Skin of body (tissue), 2 donors: ENCODE measurements around the gene UBE2N. TPM values are rescaled to one million over a fixed set of nuclear protein-coding genes. Genes with fewer than 3 reads are reported as not detected.

Source experiments
- DNase-seq: peaks from one replicate; lab custom pipeline; 2025; lab: John Stamatoyannopoulos, UW
- total RNA-seq: library from RNA; depleted of rRNA; stranded (reverse); fragments of >200 nt; gene quantifications from one replicate; pipeline ENCODE4 v1.2.3, GENCODE V29; 2014

Gene UBE2N
- total RNA-seq, 1 donor from 2014 or later: 69.3 TPM

DNA sequence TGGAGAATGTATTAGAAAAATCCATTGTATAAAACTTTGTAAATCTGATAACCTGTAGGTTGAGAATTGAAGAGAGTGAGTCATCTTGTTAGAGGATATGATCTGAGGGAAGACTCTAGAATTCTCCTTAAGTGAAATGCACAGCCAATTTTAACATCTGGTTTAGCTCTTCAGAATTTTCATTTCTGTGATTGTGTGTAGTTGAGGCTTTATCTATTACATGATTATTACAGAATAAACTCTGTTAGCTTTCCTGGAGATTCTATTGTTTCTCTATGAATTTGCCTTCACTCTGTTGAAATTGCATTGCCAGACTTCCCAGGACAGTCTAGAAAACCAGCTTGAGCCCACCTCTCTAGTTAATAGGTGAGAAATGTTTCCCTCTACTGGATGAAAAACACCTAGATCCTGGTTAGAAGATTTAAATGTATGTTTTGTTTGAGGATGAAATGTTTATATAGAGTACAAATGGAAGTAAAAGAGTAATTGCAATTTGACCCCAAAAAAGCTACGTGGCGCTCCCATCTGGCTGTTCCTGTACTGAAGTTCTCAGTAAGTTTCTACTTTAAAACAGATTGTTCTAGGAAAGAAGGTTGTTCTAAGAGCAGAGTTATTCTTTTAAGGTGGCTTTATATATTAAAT lies 61.1 kb downstream of the UBE2N start:
- peak; percentile 77 for DNase-seq

DNA sequence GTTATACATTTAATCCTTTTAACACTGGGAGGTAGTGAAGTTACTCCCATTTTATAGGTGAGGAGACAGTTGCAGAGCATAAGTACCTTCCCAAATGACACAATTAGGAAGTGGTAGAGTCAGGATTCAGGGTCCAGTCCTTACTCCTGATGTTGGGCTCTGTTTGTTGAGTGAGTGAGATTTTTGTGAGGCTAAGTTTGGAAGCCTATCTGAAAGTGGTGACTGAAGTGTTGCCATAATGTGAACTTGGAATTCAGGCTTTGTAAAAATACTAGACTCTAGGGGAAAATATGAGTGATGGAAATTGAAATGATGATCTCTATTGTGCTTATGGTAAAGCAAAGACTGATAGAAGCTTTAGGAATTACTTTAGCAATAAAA lies 61.8 kb downstream of the UBE2N start:
- peak; percentile 55 for DNase-seq

DNA sequence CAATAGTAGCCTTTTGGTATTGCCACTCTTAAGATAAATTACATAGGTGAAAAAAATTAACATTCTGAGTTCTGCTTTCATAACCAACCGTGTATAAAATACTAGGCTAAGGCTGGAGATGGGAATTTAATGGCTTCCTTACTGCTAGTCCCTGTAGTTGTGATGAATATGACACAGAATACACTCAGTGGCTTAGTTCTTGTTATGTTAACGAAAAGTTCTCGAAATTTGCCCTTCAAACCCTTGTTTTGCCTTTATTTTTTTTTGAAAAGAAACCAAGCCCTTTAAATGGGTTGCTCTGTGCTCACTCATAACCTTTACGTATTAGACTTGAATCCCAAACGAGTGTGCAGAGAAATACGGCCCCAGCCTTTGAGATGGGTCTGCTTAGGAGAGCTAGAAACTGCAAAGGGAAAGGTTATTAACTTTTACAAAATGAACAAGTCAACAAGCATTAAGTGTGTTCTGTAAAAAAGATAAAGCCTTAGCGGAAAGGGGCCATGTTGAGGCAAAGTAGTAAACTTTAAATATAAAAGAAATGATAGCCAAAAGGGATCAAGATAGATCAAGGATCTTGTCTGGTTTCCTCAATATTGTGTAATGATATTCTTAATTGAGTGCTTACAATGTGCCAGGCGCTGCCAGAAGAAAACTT lies 62.3 kb downstream of the UBE2N start:
- peak; percentile 44 for DNase-seq

DNA sequence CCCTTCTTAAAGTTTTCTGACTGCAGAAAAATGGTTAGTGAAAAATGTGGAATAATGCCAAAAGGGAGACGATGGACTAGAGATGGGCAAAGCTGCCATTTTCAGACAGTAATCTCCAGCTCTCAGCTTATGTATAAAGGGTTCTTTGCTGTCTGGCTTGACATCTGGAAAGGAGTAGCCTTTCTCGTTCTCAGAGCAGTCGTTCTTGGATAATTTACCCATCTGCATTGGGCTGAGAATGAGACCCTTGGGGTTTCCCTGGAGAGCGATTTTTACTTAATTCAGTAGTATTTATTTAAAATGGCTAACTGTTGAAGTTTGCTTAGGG lies 62.8 kb downstream of the UBE2N start:
- peak; percentile 87 for DNase-seq

DNA sequence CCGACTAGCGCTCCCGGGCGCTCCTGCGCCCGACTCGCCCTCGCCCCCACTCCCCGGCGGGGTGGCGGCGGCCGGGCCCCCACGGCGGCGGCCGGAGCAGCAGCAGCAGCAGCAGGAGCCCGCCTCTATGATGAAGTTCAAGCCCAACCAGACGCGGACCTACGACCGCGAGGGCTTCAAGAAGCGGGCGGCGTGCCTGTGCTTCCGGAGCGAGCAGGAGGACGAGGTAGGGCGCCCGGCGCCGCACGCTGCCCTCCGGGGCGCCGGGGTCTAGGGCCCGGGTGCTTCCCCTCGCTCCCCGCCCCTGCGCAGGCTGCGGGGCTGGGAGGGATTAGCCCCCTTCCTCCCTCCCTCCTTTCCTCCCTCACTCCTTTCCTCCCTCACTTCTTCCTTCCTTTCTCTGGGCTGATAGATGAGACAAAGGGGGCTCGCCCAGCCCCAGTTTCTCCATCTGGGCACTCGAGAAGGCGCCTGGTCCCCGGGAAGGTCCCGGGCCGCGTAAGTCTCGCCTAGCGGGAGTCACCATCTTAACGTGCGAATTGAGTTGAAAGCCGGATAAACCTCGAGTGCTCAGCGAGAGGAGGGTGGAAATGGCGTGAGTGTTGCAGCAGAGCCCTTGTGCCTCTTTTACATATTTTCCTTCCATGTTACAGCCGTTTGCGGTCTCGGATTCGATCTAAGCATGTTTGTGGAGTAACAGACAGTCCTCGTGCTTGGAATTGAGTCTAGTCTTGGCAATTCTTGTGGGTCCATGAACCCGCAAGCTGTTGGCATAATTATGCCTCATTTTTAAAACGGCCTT lies 63.4 kb downstream of the UBE2N start:
- peak; percentile 87 for DNase-seq

DNA sequence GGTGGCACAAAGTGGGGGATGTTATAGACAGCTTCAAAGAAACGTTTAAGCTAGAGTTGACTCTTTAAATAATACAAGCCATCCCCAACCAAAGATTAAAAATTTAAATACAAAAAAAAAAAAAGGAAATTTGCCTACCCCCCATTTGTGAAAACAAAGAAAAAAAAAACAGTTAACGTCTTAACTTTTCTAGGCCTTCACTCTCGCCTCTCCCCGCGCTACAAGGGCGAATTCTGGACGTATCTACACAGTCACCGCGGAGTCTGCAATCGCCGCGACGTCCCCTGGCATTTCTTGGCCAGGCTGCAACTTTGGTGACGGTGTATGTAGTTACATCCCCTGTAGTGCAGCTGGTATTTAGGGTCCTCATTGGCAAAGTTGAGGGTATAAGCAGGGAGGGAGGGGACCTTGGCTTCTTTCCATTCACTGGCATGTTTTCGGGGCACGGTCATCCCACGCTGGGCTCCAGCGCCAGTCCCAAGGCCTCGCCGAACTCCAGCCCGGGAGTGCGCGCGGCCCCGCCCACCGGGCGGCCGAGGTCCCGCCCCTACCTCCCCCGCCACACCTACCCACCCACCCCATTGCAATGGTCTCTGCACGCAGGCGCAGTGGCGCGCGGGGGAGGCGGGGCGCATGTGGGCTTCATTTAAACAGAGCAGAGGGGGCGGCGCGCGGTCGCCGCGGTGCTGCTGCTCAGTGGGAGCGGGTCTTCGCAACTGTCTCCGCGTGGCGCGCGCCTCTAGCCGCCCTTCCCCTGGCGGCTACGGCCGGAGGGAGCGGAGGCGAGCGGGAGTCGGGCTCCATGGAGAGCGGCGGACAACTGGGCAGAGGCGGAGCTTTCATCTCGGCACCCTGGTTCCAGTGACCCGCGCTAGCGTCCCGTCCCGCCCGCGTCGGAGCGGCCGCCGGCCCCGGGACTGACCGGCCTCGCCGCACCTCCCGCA lies 64.2 kb downstream of the UBE2N start, which contains the start of gene NUDT4:
NUDT4 (plus strand) TSS at position 674 of the 944 bp plus-strand sequence. CDS start 398 bp downstream, outside the sequence.
- DNase-seq: peak; percentile 93

DNA sequence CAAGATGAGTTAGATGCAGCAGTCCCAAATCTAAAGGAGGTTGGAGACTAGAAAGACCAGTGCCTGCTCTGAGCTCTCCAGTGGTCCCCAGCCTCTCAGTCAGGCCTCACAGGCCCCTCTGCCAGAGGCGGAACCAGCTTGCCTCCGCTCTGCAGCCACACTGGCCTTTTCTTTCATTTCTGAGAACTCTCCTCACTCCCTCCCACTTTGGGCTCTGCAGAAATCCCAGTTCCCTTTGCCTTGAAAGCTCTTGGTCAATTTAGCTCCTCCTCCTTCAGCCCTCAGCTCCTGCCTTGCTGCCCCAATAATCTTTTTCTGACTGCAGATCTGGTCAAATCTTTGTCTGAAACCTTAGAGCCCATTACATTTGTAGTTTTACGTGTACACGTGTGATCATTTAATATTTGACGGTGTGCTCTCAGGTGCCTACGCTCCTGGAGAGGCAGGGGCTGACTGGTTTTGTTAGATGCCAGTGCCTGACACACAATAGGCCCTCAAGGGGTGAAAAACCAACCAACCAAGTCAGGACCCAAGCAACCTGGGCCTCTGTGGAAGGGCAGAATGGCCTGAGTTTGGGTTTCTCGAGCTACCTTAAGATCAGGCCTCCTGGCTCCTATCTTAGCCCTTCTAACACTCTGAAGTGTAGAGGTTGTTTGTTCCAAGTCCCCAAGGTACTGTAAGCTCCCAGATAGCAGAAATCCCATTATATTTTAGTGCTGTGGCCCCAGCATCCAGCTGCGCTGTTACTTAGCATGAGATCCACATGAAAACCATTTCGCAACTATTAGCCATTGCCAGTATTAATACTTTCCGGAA lies 65.1 kb downstream of the UBE2N start:
- DNase-seq: no peak

DNA sequence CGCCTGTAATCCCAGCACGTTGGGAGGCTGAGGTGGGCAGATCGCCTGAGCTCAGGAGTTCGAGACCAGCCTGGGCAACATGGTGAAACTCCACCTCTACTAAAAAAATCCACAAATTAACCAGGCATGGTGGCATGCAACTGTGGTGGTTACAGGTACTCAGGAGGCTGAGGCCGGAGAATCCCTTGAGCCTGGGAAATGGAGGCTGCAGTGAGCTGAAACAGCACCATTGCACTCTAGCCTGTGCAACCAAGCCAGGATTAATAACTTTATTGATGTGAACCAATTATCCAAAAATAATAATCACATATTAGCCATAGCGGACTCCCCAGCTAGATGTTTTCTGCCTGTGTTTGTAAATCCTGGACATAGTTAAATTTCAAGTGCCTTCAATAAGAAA lies 65.8 kb downstream of the UBE2N start:
- no peak for DNase-seq

DNA sequence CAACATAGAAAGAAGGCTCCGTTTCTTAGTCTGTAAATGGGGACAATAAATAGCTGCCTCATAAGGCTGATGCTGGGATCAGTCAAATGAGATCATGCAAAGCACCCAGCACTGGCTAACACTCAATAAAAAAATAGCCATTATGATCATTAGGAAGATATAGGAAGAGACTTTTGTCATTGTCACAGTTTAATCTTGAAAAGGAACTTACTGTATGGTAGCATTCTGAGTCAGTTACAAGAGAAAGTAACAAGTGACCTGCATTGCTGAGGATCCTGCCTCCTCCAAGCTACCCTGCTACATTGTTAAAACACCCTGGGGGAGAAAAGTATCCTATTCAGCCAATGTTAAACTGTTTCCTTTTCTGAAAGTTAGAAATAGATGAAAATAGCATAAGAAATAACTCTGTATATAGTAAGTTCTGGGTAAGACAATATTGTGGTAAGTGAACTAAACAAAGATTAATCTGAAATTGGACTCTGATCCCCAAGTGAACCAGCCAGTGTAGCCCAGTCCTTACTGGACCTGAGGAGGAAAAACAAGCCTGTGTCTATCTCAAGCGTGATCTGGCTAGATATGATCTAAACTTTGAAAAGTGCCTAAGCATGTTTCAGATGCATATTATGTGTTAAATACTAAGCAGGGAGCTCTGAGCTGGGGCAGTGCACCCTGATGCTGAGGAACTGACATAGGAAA lies 67.6 kb downstream of the UBE2N start:
- no peak for DNase-seq

DNA sequence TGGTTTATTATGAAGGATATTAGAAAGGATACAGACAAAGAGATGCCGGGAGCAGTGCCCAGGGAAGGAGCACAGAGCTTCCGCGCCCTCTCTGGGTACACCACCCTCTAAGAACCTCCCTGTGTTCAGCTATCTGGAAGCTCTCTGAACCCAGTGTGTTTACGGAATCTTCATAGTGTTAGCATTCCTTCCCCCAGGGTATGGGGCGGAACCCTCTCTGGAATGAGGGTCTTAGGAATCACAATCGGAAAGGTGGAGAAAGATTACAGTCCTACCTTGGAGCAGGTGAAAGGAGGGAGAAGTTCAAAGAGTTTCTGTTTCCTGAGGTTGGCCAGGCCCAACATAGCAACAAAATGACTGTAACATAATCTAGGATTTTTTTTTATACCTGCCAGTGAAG lies 70.8 kb downstream of the UBE2N start:
- no peak for DNase-seq

DNA sequence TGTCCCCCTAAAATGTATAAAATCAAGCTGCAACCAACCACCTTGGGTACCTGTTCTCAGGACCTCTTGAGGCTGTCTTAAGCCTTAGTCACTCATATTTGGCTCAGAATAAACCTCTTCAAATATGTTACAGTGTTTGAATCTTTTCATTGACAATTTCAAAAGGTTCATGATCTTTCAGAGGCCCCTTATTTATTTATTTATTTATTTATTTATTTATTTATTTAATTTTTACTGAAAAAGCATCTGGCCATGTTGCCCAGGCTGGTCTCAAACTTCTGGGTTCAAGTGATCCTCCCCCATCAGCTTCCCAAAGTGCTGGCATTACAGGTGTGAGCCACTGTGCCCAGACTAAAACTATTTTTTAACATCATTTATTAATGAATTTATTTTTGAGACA lies 72.2 kb downstream of the UBE2N start:
- DNase-seq: no peak

DNA sequence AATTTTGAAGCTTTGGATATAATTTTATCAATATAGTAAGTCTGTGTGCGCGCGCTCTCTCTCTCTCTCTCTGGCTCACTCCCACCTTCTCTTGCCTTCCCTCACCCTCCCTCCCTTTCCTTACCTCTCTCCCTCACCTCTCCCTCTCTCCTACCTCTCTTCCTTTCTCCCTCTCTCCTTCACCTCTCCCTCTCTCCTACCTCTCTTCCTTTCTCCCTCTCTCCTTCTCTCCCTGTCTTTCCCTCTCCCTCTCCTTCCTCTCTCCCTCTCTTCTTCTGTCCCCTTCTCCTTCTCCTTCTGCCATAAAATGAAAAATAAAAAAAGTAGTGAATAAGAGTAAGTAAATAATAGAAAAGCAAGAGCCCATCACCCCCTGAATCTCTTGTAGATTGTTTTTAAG lies 73.0 kb downstream of the UBE2N start:
- DNase-seq: no peak

DNA sequence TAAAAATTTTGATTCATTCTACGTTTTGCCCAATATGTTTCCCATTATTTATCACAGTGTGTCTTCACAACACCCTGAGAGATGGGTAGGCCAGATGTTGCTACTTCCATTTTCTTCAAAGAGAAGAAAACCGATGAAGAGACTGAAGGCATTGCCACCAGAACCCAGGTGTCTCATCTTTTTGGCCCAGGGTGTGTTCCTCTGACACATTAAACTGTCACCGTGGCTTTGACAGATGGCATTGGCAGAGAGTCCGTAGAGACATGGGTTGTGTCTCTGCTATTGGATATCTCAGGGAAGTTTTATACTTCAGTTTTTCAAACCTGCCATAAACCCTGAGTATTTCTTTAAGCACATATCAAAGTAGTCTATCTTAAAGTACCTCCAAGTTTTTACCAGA lies 75.3 kb downstream of the UBE2N start:
- DNase-seq: no peak

DNA sequence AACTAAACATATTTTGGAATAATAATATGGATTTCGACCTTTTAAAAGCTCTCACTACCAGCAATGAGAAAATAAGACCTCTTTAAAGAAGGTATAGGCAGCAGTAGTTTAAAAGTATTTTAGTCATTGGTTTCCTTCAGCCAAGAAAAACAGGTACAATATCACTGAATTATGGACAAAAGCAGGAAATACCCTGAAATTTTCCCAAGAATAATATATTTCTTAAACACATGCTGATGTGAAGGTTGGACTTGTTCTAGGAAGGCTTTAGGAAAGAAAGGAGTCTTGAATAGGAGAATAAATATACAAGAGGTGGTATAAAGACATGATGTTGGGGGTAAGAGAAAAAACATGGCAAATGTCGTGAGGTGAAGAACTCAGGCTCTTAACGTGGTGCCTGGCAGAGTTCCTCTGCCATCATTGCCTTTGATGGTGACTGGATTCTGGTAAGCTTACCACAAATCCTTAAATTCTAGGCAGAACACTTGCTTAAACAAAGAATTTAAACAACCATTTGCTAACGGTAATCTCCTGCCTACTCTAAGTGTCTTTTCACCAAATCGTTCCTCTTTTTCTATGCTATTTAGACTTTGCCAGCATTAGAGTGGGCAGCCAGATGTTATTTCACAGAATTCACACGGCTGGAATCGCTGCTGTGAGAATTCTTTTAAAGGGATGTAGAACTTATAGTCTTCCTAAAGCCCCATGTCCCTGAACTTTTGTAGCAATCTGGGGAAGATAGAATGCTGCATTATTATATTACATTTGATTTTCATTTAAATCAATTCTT lies 75.9 kb downstream of the UBE2N start:
- no peak for DNase-seq

DNA sequence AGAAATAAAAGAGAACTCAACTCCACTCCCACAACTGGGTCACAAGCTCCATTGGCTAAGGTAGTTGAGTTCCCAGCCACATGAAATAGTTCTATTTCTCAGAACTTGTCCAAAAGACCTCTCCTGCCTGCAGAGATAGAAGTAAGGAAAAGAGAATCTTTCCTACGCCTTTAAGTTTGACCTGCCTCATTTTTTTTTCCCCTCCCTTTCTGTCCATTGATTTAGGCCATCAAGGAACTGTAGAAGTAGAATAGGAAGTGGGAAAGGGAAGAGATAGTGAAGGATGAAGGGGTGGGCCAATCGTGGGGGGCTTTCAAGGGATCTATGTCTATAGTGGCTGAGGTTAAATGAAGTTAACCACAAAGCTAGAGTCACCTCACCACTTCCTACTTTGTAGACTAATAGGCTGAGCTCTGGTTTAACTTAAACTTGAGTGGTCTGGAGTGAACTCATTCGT lies 77.9 kb downstream of the UBE2N start:
- DNase-seq: no peak

DNA sequence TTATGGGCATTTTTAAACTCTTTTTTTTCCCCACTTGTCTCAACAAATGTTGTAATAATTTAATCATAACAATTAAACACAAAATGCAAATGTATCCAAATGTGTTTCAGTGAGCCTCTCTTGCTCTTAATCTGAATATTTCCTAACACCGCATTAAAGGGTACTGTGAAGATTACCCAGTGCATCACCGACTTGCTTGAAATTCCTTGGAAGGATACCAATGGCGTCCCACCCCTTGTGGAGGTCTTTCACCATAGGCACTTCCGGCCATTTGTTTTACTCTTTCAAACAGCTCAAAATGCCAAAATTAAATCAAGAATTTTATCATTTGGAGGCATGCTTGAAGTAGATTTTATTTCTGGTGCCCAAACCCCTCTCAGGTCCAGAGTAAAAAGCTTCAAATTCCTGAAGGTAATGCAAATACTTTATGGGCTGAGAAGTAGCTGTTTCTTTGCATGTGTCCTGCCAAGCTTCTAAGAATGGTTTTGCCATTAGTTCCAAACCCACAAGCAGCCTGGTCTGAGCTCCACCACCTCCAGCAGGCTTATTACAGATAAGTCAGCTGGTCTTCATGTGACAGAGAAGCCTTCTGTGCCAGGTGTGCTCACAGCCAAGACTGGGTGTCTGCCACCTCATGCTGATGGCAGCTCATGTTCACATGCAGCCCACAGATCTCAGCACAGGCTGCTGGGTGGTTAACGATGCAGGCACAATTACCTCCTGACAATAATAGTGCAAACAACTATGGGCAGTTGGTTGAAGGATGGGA lies 80.4 kb downstream of the UBE2N start:
- no peak for DNase-seq

DNA sequence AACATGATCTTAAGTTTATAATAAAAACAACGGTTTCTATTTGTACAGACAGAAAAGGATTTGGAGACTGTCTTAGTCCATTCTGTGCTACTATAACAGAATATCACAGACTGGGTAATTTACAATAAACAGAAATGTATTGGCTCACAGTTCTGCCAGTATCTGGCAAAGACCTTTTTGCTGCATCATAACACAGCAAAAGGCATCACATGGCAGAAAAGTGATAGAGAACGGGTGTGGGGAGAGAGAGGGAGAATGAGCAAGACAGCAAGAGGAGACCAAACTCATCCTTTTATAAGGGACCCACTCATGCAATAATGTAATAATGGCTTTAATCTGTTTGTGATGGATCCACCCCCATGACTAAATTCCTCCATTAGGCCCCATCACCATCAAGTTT lies 81.1 kb downstream of the UBE2N start:
- no peak for DNase-seq

DNA sequence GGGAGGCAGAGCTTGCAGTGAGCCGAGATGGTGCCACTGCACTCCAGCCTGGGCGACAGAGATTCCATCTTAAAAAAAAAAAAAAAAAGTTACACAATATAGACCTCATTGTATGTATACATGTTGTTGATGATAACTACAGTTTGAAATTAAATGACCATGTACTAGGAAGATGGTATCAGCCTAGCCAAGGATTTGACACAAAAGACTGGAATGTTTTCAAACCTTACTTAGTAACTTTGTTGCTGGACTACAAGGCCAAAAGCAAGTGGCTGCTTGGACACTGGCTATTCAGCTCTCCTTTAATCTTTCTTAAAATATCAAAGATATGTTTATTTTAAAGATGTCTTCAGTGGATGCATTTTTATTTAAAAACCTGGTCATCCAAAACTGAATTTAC lies 82.9 kb downstream of the UBE2N start:
- DNase-seq: no peak
